Measurements from ENCODE around the gene KEAP1. TPM values are rescaled to one million over a fixed set of nuclear protein-coding genes. Genes with fewer than 3 reads are reported as not detected.

Gene KEAP1
- total and polyA plus RNA-seq, 9 of the 15 experiments (the other 6 are each of a cell fraction or from before 2014, with no cell fraction given), result 2.1 to 95.6 (median 64.3) TPM

DNA sequence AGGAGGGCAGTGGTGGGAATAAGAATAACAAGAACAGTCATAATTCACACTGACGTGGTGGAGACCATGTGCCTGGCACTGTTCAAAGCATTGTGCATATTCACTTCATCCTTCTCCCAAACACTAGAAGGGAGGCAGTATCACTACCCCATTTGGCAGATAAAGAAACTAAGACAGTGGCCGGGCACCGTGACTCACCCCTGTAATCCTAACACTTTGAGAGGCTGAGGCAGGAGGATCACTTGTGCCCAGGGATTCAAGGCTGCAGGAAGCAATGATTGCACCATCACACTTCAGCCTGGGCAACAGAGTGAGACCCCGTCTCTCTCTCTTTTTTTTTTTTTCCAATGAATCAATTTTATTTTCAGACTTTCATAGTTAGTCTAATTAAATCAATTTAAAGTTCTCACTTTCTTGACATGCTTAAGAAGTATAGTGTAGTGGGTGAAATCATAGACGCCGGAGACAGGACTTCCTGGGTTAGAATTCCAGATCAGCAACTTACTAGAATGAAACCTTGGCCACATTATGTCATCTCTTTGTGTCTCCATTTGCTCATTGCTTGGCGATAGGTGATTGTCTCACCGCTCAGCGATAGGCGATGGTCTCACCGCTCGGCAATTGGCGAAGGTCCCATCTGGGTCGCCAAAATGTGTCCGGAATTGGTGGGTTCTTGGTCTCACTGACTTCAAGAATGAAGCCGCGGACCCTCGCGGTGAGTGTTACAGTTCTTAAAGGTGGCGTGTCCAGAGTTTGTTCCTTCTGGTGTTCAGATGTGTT lies 35.2 kb upstream of the KEAP1 start:
- no TSS peak for BruUV-seq (replicated peaks)
- WGBS (ENCODE audit: insufficient coverage, low coverage, missing lambda C conversion rate), result 24% methylated on average over 19 of the region's 20 CpGs
- Histone ChIP-seq H3K4me3 (no peak overlapping the region), H4K20me1 (replicated peaks; ENCODE audit: control insufficient read depth, insufficient read depth, low read length) (no peaks in the 10 kb centered on the region), H3K9me3 (replicated peaks; ENCODE audit: control insufficient read depth, insufficient read depth, low read depth, low read length) (no peaks in the 10 kb centered on the region), H3K36me3 (ENCODE audit: control insufficient read depth, insufficient read depth, low read length) (no peaks in the 10 kb centered on the region), H3K4me1 (replicated peaks in 1 of 2; ENCODE audit: control insufficient read depth in 2 of 2, insufficient read depth in 2 of 2, low read length in 2 of 2) (peaks cover 4 to 21% of the 10 kb centered on the region in 2 experiments; a peak in 4 of 5 replicates), H3K79me2 (ENCODE audit: control insufficient read depth, insufficient read depth, low read length) (no peaks in the 10 kb centered on the region), H3K4me2 (ENCODE audit: insufficient read depth, low read length) (no peak overlapping the region), H3K9me1 (ENCODE audit: control insufficient read depth, insufficient read depth, low read length) (no peaks in the 10 kb centered on the region), H2AFZ (ENCODE audit: low read depth, low read length) (0 out of 2 replicates have a peak overlapping the region, but pooled peaks have one; percentile 51), H3K27me3 (ENCODE audit: control insufficient read depth in 2 of 2, insufficient read depth in 2 of 2, low read length in 2 of 2) (no peaks in the 10 kb centered on the region; a peak in 1 of 5 replicates), H3K9ac (ENCODE audit: insufficient read depth in 1 of 2, low read depth in 2 of 2, low read length in 2 of 2) (no peak overlapping the region), H3K27ac (ENCODE audit: extremely low read depth, low read depth, low read length) (no peak overlapping the region)
- TF ChIP-seq SMARCA5 (IDR thresholded peaks at IDR 0.05) (0 out of 2 replicates have a peak, but pooled peaks have one; percentile 42), BRD9 (IDR thresholded peaks at IDR 0.05; ENCODE audit: low read depth, partially characterized antibody) (no peak), CEBPB (tag; IDR thresholded peaks at IDR 0.05) (peak; percentile 53), BCOR (IDR thresholded peaks at IDR 0.05) (peak; percentile 50; the same call in 1 of the 2 replicates), ZNF133 (CRISPR knock-in tag; IDR thresholded peaks at IDR 0.05) (no peak), KDM2B (CRISPR knock-in tag; IDR thresholded peaks at IDR 0.05) (no peak), BACH1 (tag; IDR thresholded peaks at IDR 0.05) (no peak), ZNF121 (CRISPR knock-in tag; conservative IDR thresholded peaks at IDR 0.05) (peak; percentile 97), RBM25 (IDR thresholded peaks at IDR 0.05; ENCODE audit: low read depth, low read length, severe bottlenecking) (peak; percentile 61), MAZ (CRISPR knock-in tag; conservative IDR thresholded peaks at IDR 0.05 in 1 of 2, IDR thresholded peaks at IDR 0.05 in 1 of 2) (no peak)
- TF ChIP-seq, protein P1, sequence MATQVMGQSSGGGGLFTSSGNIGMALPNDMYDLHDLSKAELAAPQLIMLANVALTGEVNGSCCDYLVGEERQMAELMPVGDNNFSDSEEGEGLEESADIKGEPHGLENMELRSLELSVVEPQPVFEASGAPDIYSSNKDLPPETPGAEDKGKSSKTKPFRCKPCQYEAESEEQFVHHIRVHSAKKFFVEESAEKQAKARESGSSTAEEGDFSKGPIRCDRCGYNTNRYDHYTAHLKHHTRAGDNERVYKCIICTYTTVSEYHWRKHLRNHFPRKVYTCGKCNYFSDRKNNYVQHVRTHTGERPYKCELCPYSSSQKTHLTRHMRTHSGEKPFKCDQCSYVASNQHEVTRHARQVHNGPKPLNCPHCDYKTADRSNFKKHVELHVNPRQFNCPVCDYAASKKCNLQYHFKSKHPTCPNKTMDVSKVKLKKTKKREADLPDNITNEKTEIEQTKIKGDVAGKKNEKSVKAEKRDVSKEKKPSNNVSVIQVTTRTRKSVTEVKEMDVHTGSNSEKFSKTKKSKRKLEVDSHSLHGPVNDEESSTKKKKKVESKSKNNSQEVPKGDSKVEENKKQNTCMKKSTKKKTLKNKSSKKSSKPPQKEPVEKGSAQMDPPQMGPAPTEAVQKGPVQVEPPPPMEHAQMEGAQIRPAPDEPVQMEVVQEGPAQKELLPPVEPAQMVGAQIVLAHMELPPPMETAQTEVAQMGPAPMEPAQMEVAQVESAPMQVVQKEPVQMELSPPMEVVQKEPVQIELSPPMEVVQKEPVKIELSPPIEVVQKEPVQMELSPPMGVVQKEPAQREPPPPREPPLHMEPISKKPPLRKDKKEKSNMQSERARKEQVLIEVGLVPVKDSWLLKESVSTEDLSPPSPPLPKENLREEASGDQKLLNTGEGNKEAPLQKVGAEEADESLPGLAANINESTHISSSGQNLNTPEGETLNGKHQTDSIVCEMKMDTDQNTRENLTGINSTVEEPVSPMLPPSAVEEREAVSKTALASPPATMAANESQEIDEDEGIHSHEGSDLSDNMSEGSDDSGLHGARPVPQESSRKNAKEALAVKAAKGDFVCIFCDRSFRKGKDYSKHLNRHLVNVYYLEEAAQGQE (IDR thresholded peaks at IDR 0.05; ENCODE audit: borderline replicate concordance), result no peak
- TF ChIP-seq, protein P1 (CRISPR knock-in tag; IDR thresholded peaks at IDR 0.05; ENCODE audit: low read depth), result no peak
- TF ChIP-seq, protein P2, sequence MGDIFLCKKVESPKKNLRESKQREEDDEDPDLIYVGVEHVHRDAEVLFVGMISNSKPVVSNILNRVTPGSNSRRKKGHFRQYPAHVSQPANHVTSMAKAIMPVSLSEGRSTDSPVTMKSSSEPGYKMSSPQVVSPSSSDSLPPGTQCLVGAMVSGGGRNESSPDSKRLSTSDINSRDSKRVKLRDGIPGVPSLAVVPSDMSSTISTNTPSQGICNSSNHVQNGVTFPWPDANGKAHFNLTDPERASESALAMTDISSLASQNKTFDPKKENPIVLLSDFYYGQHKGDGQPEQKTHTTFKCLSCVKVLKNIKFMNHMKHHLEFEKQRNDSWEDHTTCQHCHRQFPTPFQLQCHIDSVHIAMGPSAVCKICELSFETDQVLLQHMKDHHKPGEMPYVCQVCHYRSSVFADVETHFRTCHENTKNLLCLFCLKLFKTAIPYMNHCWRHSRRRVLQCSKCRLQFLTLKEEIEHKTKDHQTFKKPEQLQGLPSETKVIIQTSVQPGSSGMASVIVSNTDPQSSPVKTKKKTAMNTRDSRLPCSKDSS (IDR thresholded peaks at IDR 0.05; ENCODE audit: low read depth, partially characterized antibody), result no peak
- DNase-seq (ENCODE audit: extremely low read depth in 1 of 4, low spot score in 3 of 4) (no peak), ATAC-seq (no peak), FAIRE-seq (no peak)
- POLR2A ChIA-PET, result interaction anchor here (1.0 kb wide), 1 partner anchor 268 kb away, joined by 3 read pairs; the partner anchor contains the start of gene ICAM1
- in situ Hi-C loops (cut with MboI) (no loop called here), intact Hi-C loops (cut with micrococcal nuclease) (no loop called here)
- CTCF ChIA-PET (ENCODE audit: low intra/inter-chr PET ratio), result no interaction called here

Measured in K562 (cell line).